Measurements from ENCODE around the gene ABHD5. TPM values are rescaled to one million over a fixed set of nuclear protein-coding genes. Genes with fewer than 3 reads are reported as not detected.

Gene ABHD5
- total RNA-seq, 1 experiment from 2014 or later = 29.5 TPM

GRCh38 chr3:43733459-43734384 lies 43.0 kb downstream of the ABHD5 start:
- no peaks in the 10 kb centered on the region for H3K9me2 ChIP-seq (replicated peaks; ENCODE audit: low read length)
- H3K27ac ChIP-seq (ENCODE audit: low read length) = no peak overlapping the region
- TF ChIP-seq, protein P1, sequence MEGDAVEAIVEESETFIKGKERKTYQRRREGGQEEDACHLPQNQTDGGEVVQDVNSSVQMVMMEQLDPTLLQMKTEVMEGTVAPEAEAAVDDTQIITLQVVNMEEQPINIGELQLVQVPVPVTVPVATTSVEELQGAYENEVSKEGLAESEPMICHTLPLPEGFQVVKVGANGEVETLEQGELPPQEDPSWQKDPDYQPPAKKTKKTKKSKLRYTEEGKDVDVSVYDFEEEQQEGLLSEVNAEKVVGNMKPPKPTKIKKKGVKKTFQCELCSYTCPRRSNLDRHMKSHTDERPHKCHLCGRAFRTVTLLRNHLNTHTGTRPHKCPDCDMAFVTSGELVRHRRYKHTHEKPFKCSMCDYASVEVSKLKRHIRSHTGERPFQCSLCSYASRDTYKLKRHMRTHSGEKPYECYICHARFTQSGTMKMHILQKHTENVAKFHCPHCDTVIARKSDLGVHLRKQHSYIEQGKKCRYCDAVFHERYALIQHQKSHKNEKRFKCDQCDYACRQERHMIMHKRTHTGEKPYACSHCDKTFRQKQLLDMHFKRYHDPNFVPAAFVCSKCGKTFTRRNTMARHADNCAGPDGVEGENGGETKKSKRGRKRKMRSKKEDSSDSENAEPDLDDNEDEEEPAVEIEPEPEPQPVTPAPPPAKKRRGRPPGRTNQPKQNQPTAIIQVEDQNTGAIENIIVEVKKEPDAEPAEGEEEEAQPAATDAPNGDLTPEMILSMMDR (conservative IDR thresholded peaks at IDR 0.05; ENCODE audit: low read depth, low read length) = no peak
- TF ChIP-seq EZH2phosphoT487 (IDR thresholded peaks at IDR 0.05; ENCODE audit: borderline replicate concordance, low read length) = no peak
- no peak for TF ChIP-seq EZH2 (IDR thresholded peaks at IDR 0.05; ENCODE audit: low read length, unreplicated experiment)
- no peak overlapping the region for H3K9ac ChIP-seq (ENCODE audit: low read length)
- no peaks in the 10 kb centered on the region for H4K20me1 ChIP-seq (ENCODE audit: low read length)
- no TSS peak for BruUV-seq (replicated peaks)
- H3K79me2 ChIP-seq (ENCODE audit: low read length) = no peaks in the 10 kb centered on the region
- H3K4me1 ChIP-seq (ENCODE audit: insufficient read depth, low read length) = peaks cover 14% of the 10 kb centered on the region
- H3K9me3 ChIP-seq (ENCODE audit: low read length) = no peaks in the 10 kb centered on the region
- H3K27me3 ChIP-seq (ENCODE audit: low read length) = no peaks in the 10 kb centered on the region
- H2AFZ ChIP-seq (ENCODE audit: low read length) = no peak overlapping the region
- ChIA-PET POLR2A (ENCODE audit: unreplicated experiment) (interaction anchor here (0.5 kb wide), 1 partner anchor 44 kb away, joined by 11 read pairs; no protein-coding TSS in a partner anchor), CTCF (no interaction called here)
- intact Hi-C loops (cut with micrococcal nuclease) = no loop called here
- H3K4me2 ChIP-seq (ENCODE audit: low read length) = no peak overlapping the region
- ATAC-seq (no peak), DNase-seq (no peak)
- H3K4me3 ChIP-seq (ENCODE audit: low read length) = no peak overlapping the region
- no peaks in the 10 kb centered on the region for H3F3A ChIP-seq (ENCODE audit: low read length, unreplicated experiment)
- no peaks in the 10 kb centered on the region for H3K36me3 ChIP-seq (ENCODE audit: low read depth, low read length)

DNA sequence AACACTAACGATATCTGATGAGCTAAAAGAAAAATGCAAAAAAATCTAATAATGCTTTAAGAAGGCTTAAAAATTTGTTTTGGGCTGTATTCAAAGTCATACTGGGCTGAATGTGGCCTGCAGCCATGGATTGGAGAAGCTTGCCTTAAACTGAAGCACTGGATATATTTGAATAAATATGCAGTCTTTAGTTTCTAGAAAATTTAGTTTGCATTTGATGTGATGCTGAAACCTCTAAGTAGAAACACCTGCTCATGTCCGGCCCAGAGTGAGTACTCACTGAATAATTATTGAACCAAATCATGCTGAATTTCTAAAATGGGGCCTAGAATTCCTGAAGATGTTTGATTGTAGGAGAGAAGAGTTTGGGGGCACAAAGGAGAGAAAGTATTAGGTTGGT lies 43.9 kb downstream of the ABHD5 start:
- no peak overlapping the region for H3K27ac ChIP-seq (ENCODE audit: low read length)
- H4K20me1 ChIP-seq (ENCODE audit: low read length) = no peaks in the 10 kb centered on the region
- no peak for ATAC-seq
- H3K9ac ChIP-seq (ENCODE audit: low read length) = no peak overlapping the region
- POLR2A ChIA-PET (ENCODE audit: unreplicated experiment) = no interaction called here
- H3K9me3 ChIP-seq (ENCODE audit: low read length) = no peaks in the 10 kb centered on the region
- no peak overlapping the region for H2AFZ ChIP-seq (ENCODE audit: low read length)
- H3K9me2 ChIP-seq (replicated peaks; ENCODE audit: low read length) = no peaks in the 10 kb centered on the region
- H3K4me2 ChIP-seq (ENCODE audit: low read length) = no peak overlapping the region
- intact Hi-C loops (cut with micrococcal nuclease) = no loop called here
- no peaks in the 10 kb centered on the region for H3F3A ChIP-seq (ENCODE audit: low read length, unreplicated experiment)
- no peaks in the 10 kb centered on the region for H3K79me2 ChIP-seq (ENCODE audit: low read length)
- TF ChIP-seq EZH2phosphoT487 (IDR thresholded peaks at IDR 0.05; ENCODE audit: borderline replicate concordance, low read length) = no peak
- TF ChIP-seq EZH2 (IDR thresholded peaks at IDR 0.05; ENCODE audit: low read length, unreplicated experiment) = no peak
- TF ChIP-seq, protein P1 (conservative IDR thresholded peaks at IDR 0.05; ENCODE audit: low read depth, low read length) = no peak
- DNase-seq = no peak
- H3K4me1 ChIP-seq (ENCODE audit: insufficient read depth, low read length) = peaks cover 14% of the 10 kb centered on the region
- no peaks in the 10 kb centered on the region for H3K36me3 ChIP-seq (ENCODE audit: low read depth, low read length)
- no peaks in the 10 kb centered on the region for H3K27me3 ChIP-seq (ENCODE audit: low read length)
- BruUV-seq (replicated peaks) = no TSS peak
- CTCF ChIA-PET = no interaction called here
- no peak overlapping the region for H3K4me3 ChIP-seq (ENCODE audit: low read length)

- no peaks in the 10 kb centered on the region for H3F3A ChIP-seq (ENCODE audit: low read length, unreplicated experiment)
- no peak for TF ChIP-seq EZH2phosphoT487 (IDR thresholded peaks at IDR 0.05; ENCODE audit: borderline replicate concordance, low read length)
- no peak for TF ChIP-seq EZH2 (IDR thresholded peaks at IDR 0.05; ENCODE audit: low read length, unreplicated experiment)
- no peaks in the 10 kb centered on the region for H3K27me3 ChIP-seq (ENCODE audit: low read length)
- no TSS peak for BruUV-seq (replicated peaks)
- no peak overlapping the region for H3K27ac ChIP-seq (ENCODE audit: low read length)
- no peak overlapping the region for H3K9ac ChIP-seq (ENCODE audit: low read length)
- no peaks in the 10 kb centered on the region for H3K9me3 ChIP-seq (ENCODE audit: low read length)
- no peak overlapping the region for H3K4me3 ChIP-seq (ENCODE audit: low read length)
- H3K4me2 ChIP-seq (ENCODE audit: low read length) = no peak overlapping the region
- peaks cover 14% of the 10 kb centered on the region for H3K4me1 ChIP-seq (ENCODE audit: insufficient read depth, low read length)
- POLR2A ChIA-PET (ENCODE audit: unreplicated experiment) = no interaction called here
- ATAC-seq (no peak), DNase-seq (no peak)
- no peak overlapping the region for H2AFZ ChIP-seq (ENCODE audit: low read length)
- H4K20me1 ChIP-seq (ENCODE audit: low read length) = no peaks in the 10 kb centered on the region
- H3K36me3 ChIP-seq (ENCODE audit: low read depth, low read length) = no peaks in the 10 kb centered on the region
- CTCF ChIA-PET = no interaction called here
- no peaks in the 10 kb centered on the region for H3K79me2 ChIP-seq (ENCODE audit: low read length)
- no peaks in the 10 kb centered on the region for H3K9me2 ChIP-seq (replicated peaks; ENCODE audit: low read length)
- intact Hi-C loops (cut with micrococcal nuclease) = no loop called here
These were observed 44.9 kb downstream of the ABHD5 start for GRCh38 chr3:43735618-43736017.
